ENCODE measurements around the gene RAB44.

GRCh38 chr6:36757943-36758508 is 60.4 kb downstream of the RAB44 start:
- TF ChIP-seq CTCF (IDR thresholded peaks at IDR 0.05) (no peak), POLR2A (IDR thresholded peaks at IDR 0.05) (no peak), EP300 (IDR thresholded peaks at IDR 0.05) (no peak)
